B cell (primary cell): ENCODE data around the gene CHIA. TPM values are rescaled to one million over a fixed set of nuclear protein-coding genes. Genes with fewer than 3 reads are reported as not detected.

Source experiments
- ATAC-seq: fragments of 200-7000 bp; cut with Tn5 transposase; one replicate; pipeline ENCODE4 v1.10.0; 2021; ENCODE audit warnings: low read depth, mild to moderate bottlenecking, moderate number of reproducible peaks, moderate library complexity
- CTCF ChIA-PET: fragments of 350-600 bp; sonication (Branson Sonifier 250); formaldehyde crosslinking; loops from one replicate; lab custom pipeline; 2021; ENCODE audit warnings: antibody characterized with exemption, inconsistent platforms; lab: Charles Lee
- POLR2A ChIA-PET: fragments of 350-600 bp; sonication (Branson Sonifier 250); formaldehyde crosslinking; loops from one replicate; lab custom pipeline; 2021; ENCODE audit warnings: antibody characterized with exemption; lab: Charles Lee
- DNase-seq: peaks from one replicate; pipeline ENCODE4 v3.0.0; 2013
- H2AFZ ChIP-seq: 2 replicates; pipeline ENCODE4 v1.6.1; 2012; ENCODE audit warnings: mild to moderate bottlenecking, low read depth, low read length; ENCODE audit not compliant: insufficient read depth, poor library complexity, severe bottlenecking
- H3K27ac ChIP-seq, 2 donors: 1 replicate in 1 of 2; 2 replicates in 1 of 2; pipeline ENCODE4 v1.5.1; 2012 to 2013; ENCODE audit warnings: low read length in 2 of 2, mild to moderate bottlenecking in 2 of 2, moderate library complexity in 1 of 2
- H3K27me3 ChIP-seq, 4 experiments: fragments of 200-600 bp in 1 of 4; sonication (generic) in 1 of 4; replicated peaks in 1 of 4; 1 replicate in 2 of 4; 2 replicates in 2 of 4; pipeline versions ENCODE4 v1.6.1 to v1.7.0; 2013 to 2016; ENCODE audit warnings: low read length in 3 of 4, mild to moderate bottlenecking in 2 of 4, mixed read lengths in 1 of 4, moderate library complexity in 1 of 4; ENCODE audit not compliant: insufficient read depth in 4 of 4, control insufficient read depth in 3 of 4; ENCODE audit errors: control extremely low read depth in 1 of 4
- H3K36me3 ChIP-seq, 2 experiments: replicated peaks in 1 of 2; 1 replicate in 1 of 2; 2 replicates in 1 of 2; pipeline versions ENCODE4 v1.6.1 to v1.7.1; 2013; ENCODE audit warnings: low read length in 1 of 2; ENCODE audit not compliant: insufficient read depth in 2 of 2, control insufficient read depth in 1 of 2; ENCODE audit errors: control extremely low read depth in 1 of 2, extremely low read depth in 1 of 2
- H3K4me1 ChIP-seq, 2 donors: fragments of 200-600 bp in 1 of 2; sonication (generic) in 1 of 2; 1 replicate in 1 of 2; 2 replicates in 1 of 2; pipeline versions ENCODE4 v1.5.1 to v1.6.1; 2013 to 2017; ENCODE audit warnings: low read length in 2 of 2; ENCODE audit not compliant: control insufficient read depth in 2 of 2, insufficient read depth in 2 of 2
- H3K4me2 ChIP-seq: replicated peaks from 2 replicates; pipeline ENCODE3; 2012; ENCODE audit warnings: mild to moderate bottlenecking, low read depth, low read length; ENCODE audit not compliant: poor library complexity, severe bottlenecking
- H3K4me3 ChIP-seq, 5 experiments: fragments of 200-600 bp in 1 of 5; sonication (generic) in 1 of 5; 1 replicate in 3 of 5; 2 replicates in 2 of 5; pipeline versions ENCODE4 v1.5.1 to v1.7.0; 2011 to 2016; ENCODE audit warnings: low read length in 4 of 5, mild to moderate bottlenecking in 4 of 5, low read depth in 2 of 5, control low read depth in 1 of 5, moderate library complexity in 1 of 5; ENCODE audit not compliant: insufficient read depth in 1 of 5; ENCODE audit errors: control extremely low read depth in 1 of 5, extremely low read depth in 1 of 5
- H3K79me2 ChIP-seq: fragments of 200-600 bp; sonication (generic); one replicate; pipeline ENCODE4 v1.6.0; 2016; ENCODE audit warnings: low read length; ENCODE audit not compliant: control insufficient read depth, insufficient read depth
- H3K9ac ChIP-seq: fragments of 200-600 bp; sonication (generic); 2 replicates; pipeline ENCODE4 v1.6.1; 2017; ENCODE audit warnings: mild to moderate bottlenecking, low read length, moderate library complexity
- H3K9me3 ChIP-seq, 3 donors: one replicate each; pipeline versions ENCODE4 v1.6.1 to v1.7.1; 2013; ENCODE audit warnings: low read length in 2 of 3; ENCODE audit not compliant: control insufficient read depth in 2 of 3, insufficient read depth in 1 of 3; ENCODE audit errors: control extremely low read depth in 1 of 3
- H4K20me1 ChIP-seq: 2 replicates; pipeline ENCODE4 v1.6.0; 2012; ENCODE audit warnings: mild to moderate bottlenecking, low read length; ENCODE audit not compliant: insufficient read depth, control insufficient read depth, poor library complexity, severe bottlenecking
- H3K27ac Mint-ChIP-seq: one replicate; pipeline ENCODE4 v1.8.0; 2021; ENCODE audit warnings: mixed read lengths
- H3K27me3 Mint-ChIP-seq: one replicate; pipeline ENCODE4 v1.8.0; 2021; ENCODE audit warnings: mixed read lengths
- H3K4me1 Mint-ChIP-seq: one replicate; pipeline ENCODE4 v1.8.0; 2021; ENCODE audit warnings: mixed read lengths
- H3K4me3 Mint-ChIP-seq: one replicate; pipeline ENCODE4 v1.8.0; 2021; ENCODE audit warnings: mixed read lengths
- H3K9me3 Mint-ChIP-seq: one replicate; pipeline ENCODE4 v1.8.0; 2022; ENCODE audit warnings: mixed read lengths; ENCODE audit not compliant: insufficient read depth
- EZH2 ChIP-seq: IDR thresholded peaks from 2 replicates; pipeline ENCODE4 v1.6.1; 2012; ENCODE audit warnings: borderline replicate concordance, low read depth, mild to moderate bottlenecking, moderate library complexity, low read length; ENCODE audit not compliant: insufficient read depth, poor library complexity, severe bottlenecking
- WGBS: methylation state at CpG from one replicate; pipeline ENCODE4 v1.1.5; 2013; ENCODE audit warnings: missing lambda C conversion rate; ENCODE audit not compliant: insufficient coverage; 5-methylcytosine and 5-hydroxymethylcytosine counted together
- intact Hi-C: fragments of 100-400 bp; cut with micrococcal nuclease; formaldehyde crosslinking; loops from one replicate; pipeline ENCODE4 v1.10.0; 2022
- polyA plus RNA-seq: library from polyadenylated mRNA; depleted of rRNA; stranded (reverse); fragments of >200 nt; gene quantifications from 2 replicates; pipeline ENCODE4 v1.2.3, GENCODE V29; 2012
- total RNA-seq, 2 donors: library from RNA; stranded (reverse); fragments of 120-200 nt in 1 of 2; gene quantifications; 1 replicate in 1 of 2; 2 replicates in 1 of 2; pipeline versions ENCODE4 v1.2.3 to v1.2.4, GENCODE V29; 2013 to 2022
- TF ChIP-seq, protein P1 (sequence below): fragments of 200-600 bp; IDR thresholded peaks from one replicate; pipeline ENCODE4 v1.8.0; 2022; ENCODE audit warnings: antibody characterized with exemption, mild to moderate bottlenecking

The CHIA gene
- total and polyA plus RNA-seq, 2 donors (not counting 1 experiment from before 2014, with no cell fraction given), result not detected

DNA sequence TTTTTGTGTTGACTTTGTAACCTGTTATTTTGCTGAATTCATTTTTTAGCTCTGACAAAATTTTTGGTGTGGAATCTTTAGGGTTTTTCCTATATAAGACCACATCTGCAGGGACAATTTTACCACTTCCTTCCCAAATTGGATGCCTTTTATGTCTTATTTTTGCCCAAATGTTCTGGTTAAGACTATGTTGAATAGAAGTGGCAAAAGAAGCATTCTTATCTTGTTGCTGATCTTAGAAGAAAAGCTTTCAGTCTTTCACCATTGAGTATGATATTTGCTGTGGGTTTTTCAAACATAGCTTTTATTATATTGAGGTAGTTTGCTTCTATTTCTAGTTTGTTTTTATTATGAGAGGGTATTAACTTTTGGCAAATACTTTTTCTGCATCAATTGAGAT is 3.7 kb downstream of the CHIA start:
- Histone ChIP-seq H3K9me3 (peaks cover 0 to 8% (median 0%) of the 10 kb centered on the region in 3 donors), H3K79me2 (no peaks in the 10 kb centered on the region), H3K4me3 (no peak overlapping the region), H3K27ac (no peak overlapping the region), H3K4me2 (no peak overlapping the region), H3K9ac (no peak overlapping the region), H3K4me1 (no peaks in the 10 kb centered on the region), H3K27me3 (no peaks in the 10 kb centered on the region), H4K20me1 (no peaks in the 10 kb centered on the region), H3K36me3 (no peaks in the 10 kb centered on the region), H2AFZ (no peak overlapping the region)
- ChIA-PET POLR2A (no interaction called here), CTCF (no interaction called here)
- H3K27ac Mint-ChIP-seq, result no peak overlapping the region
- no peaks in the 10 kb centered on the region for H3K4me1 Mint-ChIP-seq
- no peaks in the 10 kb centered on the region for H3K27me3 Mint-ChIP-seq
- no peaks in the 10 kb centered on the region for H3K9me3 Mint-ChIP-seq
- TF ChIP-seq, protein P1, sequence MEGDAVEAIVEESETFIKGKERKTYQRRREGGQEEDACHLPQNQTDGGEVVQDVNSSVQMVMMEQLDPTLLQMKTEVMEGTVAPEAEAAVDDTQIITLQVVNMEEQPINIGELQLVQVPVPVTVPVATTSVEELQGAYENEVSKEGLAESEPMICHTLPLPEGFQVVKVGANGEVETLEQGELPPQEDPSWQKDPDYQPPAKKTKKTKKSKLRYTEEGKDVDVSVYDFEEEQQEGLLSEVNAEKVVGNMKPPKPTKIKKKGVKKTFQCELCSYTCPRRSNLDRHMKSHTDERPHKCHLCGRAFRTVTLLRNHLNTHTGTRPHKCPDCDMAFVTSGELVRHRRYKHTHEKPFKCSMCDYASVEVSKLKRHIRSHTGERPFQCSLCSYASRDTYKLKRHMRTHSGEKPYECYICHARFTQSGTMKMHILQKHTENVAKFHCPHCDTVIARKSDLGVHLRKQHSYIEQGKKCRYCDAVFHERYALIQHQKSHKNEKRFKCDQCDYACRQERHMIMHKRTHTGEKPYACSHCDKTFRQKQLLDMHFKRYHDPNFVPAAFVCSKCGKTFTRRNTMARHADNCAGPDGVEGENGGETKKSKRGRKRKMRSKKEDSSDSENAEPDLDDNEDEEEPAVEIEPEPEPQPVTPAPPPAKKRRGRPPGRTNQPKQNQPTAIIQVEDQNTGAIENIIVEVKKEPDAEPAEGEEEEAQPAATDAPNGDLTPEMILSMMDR, result no peak
- no peak for TF ChIP-seq EZH2
- no peak for DNase-seq
- no peak for ATAC-seq
- intact Hi-C loops, result no loop called here
- no peak overlapping the region for H3K4me3 Mint-ChIP-seq

DNA sequence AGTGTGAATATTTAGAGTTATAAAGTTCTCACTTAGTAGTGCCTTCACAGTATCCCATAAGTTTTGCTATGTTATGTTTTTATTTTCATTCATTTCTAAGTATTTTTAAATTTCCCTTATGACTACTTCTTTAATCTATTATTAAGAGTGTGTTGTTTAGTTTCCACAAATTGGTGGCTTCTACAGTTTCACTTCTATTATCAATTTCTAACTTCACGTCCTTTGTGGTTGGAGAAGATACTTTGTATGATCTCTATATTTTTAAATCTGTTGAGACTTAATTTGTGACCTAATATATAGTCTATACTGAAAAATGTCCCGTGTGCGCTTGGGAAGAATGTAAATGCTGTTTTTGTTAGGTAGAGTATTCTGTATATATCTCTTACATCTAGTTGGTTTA is 11.7 kb downstream of the CHIA start:
- CTCF ChIA-PET, result no interaction called here
- Histone ChIP-seq H3K27me3 (no peaks in the 10 kb centered on the region), H3K36me3 (no peaks in the 10 kb centered on the region), H3K4me2 (peak overlapping the region; percentile 47), H3K9me3 (peaks cover 6 to 17% (median 9%) of the 10 kb centered on the region in 3 donors), H3K4me3 (no peak overlapping the region), H3K9ac (no peak overlapping the region), H2AFZ (peak overlapping the region; percentile 42), H3K27ac (peak overlapping the region in 1 of 2 donors; percentile 25), H4K20me1 (no peaks in the 10 kb centered on the region), H3K4me1 (peaks cover 3 to 9% of the 10 kb centered on the region in 2 donors), H3K79me2 (no peaks in the 10 kb centered on the region)
- no CpG with 5 or more reads among the region's 3 CpGs for WGBS
- H3K9me3 Mint-ChIP-seq, result peaks cover 5% of the 10 kb centered on the region
- DNase-seq (peak; percentile 28), ATAC-seq (no peak)
- H3K4me1 Mint-ChIP-seq, result peaks cover 10% of the 10 kb centered on the region
- TF ChIP-seq EZH2, result no peak
- TF ChIP-seq, protein P1, result no peak
- intact Hi-C loops, result no loop called here
- POLR2A ChIA-PET, result no interaction called here
- no peak overlapping the region for H3K4me3 Mint-ChIP-seq
- H3K27ac Mint-ChIP-seq, result no peak overlapping the region
- no peaks in the 10 kb centered on the region for H3K27me3 Mint-ChIP-seq
